Ascending aorta (tissue), 2 donors: Measurements from ENCODE around the gene ATXN1L. TPM values are rescaled to one million over a fixed set of nuclear protein-coding genes. Genes with fewer than 3 reads are reported as not detected.

Experiments used
- DNase-seq, 2 donors: peaks; one replicate each; pipeline ENCODE4 v3.0.0-alpha.2; 2019; ENCODE audit warnings: low spot score in 2 of 2
- H3K27ac ChIP-seq, 2 donors: fragments of 200-600 bp; sonication (generic); one replicate each; pipeline ENCODE4 v1.5.1; 2016 to 2017; ENCODE audit warnings: mild to moderate bottlenecking in 1 of 2
- H3K27me3 ChIP-seq: fragments of 200-600 bp; sonication (generic); one replicate; pipeline ENCODE4 v1.5.1; 2017
- H3K36me3 ChIP-seq, 2 donors: fragments of 200-600 bp; sonication (generic); one replicate each; pipeline ENCODE4 v1.5.1; 2016
- H3K4me1 ChIP-seq, 2 donors: fragments of 200-600 bp; sonication (generic); one replicate each; pipeline ENCODE4 v1.5.1; 2016 to 2017; ENCODE audit warnings: mild to moderate bottlenecking in 1 of 2
- H3K4me3 ChIP-seq, 2 donors: fragments of 200-600 bp; sonication (generic); one replicate each; pipeline ENCODE4 v1.5.1; 2016 to 2017; ENCODE audit warnings: mild to moderate bottlenecking in 1 of 2
- H3K9me3 ChIP-seq, 2 donors: fragments of 200-600 bp; sonication (generic); one replicate each; pipeline ENCODE4 v1.5.1; 2016
- intact Hi-C: fragments of 100-400 bp; cut with DNase I; formaldehyde crosslinking; loops from one replicate; pipeline ENCODE4 v1.15.1; 2023
- total RNA-seq: library from RNA; depleted of rRNA; stranded (reverse); fragments of >200 nt; gene quantifications from one replicate; pipeline ENCODE4 v1.1.0, GENCODE V29; 2016
- TF ChIP-seq, protein P1 (sequence below), 3 experiments: fragments of 200-600 bp in 2 of 3; fragments of 450-650 bp in 1 of 3; sonication (generic) in 2 of 3; IDR thresholded peaks; one replicate each; pipeline ENCODE4 v1.5.1; 2016 to 2019; ENCODE audit warnings: antibody characterized with exemption in 3 of 3, mild to moderate bottlenecking in 1 of 3, moderate library complexity in 1 of 3

Gene ATXN1L
- total RNA-seq, 1 donor from 2014 or later = 11.8 TPM

DNA sequence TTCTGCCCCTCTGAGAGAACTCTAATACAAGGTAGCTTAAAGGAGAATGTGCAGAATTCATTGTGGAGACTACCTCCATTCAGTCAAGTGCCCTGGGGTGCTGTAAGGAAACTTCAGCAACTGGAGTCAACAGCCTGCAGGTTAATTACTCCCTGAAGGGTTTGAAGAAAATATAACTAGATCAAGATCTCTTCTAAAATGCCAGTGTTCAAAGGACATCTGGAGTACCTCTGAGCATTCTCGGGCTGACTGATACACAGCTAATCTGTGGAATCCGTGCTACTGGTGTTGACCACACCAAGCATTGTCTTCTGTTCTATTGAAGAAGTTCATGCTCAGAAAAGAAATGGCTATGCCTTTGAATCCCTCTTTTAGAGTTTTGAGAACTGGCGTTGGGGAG is 11.5 kb upstream of the ATXN1L start:
- Histone ChIP-seq H3K9me3 (no peaks in the 10 kb centered on the region), H3K4me3 (no peak overlapping the region), H3K4me1 (no peaks in the 10 kb centered on the region), H3K27ac (no peak overlapping the region), H3K27me3 (no peaks in the 10 kb centered on the region), H3K36me3 (no peaks in the 10 kb centered on the region)
- DNase-seq = no peak
- intact Hi-C loops = no loop called here
- TF ChIP-seq, protein P1, sequence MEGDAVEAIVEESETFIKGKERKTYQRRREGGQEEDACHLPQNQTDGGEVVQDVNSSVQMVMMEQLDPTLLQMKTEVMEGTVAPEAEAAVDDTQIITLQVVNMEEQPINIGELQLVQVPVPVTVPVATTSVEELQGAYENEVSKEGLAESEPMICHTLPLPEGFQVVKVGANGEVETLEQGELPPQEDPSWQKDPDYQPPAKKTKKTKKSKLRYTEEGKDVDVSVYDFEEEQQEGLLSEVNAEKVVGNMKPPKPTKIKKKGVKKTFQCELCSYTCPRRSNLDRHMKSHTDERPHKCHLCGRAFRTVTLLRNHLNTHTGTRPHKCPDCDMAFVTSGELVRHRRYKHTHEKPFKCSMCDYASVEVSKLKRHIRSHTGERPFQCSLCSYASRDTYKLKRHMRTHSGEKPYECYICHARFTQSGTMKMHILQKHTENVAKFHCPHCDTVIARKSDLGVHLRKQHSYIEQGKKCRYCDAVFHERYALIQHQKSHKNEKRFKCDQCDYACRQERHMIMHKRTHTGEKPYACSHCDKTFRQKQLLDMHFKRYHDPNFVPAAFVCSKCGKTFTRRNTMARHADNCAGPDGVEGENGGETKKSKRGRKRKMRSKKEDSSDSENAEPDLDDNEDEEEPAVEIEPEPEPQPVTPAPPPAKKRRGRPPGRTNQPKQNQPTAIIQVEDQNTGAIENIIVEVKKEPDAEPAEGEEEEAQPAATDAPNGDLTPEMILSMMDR (IDR thresholded peaks at IDR 0.05) = no peak

DNA sequence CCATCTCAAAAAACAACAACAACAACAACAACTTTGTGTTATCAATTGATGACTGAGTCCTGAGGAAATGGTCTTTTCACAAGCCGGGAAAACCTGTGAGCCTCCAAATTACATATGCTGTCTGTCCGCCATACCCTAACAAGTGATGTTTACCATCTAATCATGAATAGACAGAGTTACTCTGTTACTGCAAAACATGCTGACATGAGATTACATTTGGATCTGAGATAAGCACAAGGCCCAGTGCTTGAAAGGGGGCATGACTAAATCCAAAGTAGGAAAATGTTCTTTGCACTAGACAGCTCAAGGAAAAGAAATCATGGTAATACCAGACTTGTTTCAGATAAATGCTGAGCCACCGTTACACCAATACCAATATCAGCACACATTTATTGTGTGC is 8.6 kb upstream of the ATXN1L start:
- intact Hi-C loops = no loop called here
- no peak for DNase-seq
- TF ChIP-seq, protein P1 (IDR thresholded peaks at IDR 0.05) = no peak

DNA sequence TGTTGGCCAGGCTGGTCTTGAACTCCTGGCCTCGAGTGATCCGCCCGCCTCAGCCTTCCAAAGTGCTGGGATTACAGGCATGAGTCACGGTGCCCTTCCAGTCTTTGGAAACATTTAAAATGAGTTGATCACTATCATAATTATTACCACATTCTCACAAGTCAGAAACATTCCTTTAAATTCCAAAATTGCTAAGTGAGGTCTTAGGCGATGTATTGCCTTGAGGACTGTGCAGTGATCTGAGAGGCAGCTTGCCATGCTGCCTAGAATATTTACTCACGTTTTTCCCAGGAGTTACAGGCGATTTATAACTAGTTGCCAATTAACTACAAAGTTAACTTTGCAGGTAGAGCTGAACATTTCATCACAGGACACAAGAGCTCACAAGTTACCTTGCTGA is 5.7 kb upstream of the ATXN1L start:
- H3K4me1 ChIP-seq = peaks cover 0 to 1% of the 10 kb centered on the region in 2 donors
- intact Hi-C loops = no loop called here
- TF ChIP-seq, protein P1 (IDR thresholded peaks at IDR 0.05) = no peak
- no peak overlapping the region for H3K27ac ChIP-seq
- H3K4me3 ChIP-seq = no peak overlapping the region
- H3K9me3 ChIP-seq = no peaks in the 10 kb centered on the region
- no peaks in the 10 kb centered on the region for H3K27me3 ChIP-seq
- no peaks in the 10 kb centered on the region for H3K36me3 ChIP-seq
- DNase-seq = no peak

More for the DNA sequence above, 8.6 kb upstream of the ATXN1L start:
- no peaks in the 10 kb centered on the region for H3K9me3 ChIP-seq
- H3K27me3 ChIP-seq = no peaks in the 10 kb centered on the region
- H3K4me3 ChIP-seq = no peak overlapping the region
- no peaks in the 10 kb centered on the region for H3K36me3 ChIP-seq
- no peaks in the 10 kb centered on the region for H3K4me1 ChIP-seq
- no peak overlapping the region for H3K27ac ChIP-seq

DNA sequence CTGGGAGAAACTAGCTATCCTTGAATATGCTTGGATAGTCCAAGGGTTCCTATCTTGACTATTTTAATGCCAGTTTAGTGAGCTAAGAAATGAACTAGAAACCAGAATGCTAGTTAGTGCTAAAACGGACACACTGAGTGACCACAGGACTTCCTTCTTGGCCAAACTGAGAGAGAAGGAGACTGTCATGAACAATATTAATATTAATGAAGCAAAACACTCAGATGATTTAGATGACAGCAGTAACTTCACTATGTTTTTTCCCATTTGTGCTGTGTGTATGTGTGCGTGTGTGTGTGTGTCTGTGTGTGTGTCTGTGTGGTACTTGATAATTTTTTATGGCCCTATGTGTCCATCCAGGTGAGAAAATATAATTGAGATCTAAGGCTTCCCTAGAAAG is 2.2 kb upstream of the ATXN1L start:
- no peak for DNase-seq
- intact Hi-C loops = no loop called here
- H3K36me3 ChIP-seq = peaks cover under 1 to 5% of the 10 kb centered on the region in 2 donors
- TF ChIP-seq, protein P1 (IDR thresholded peaks at IDR 0.05) = no peak
- no peak overlapping the region for H3K4me3 ChIP-seq
- H3K27me3 ChIP-seq = no peaks in the 10 kb centered on the region
- H3K4me1 ChIP-seq = peaks cover 0 to 7% of the 10 kb centered on the region in 2 donors
- no peaks in the 10 kb centered on the region for H3K9me3 ChIP-seq
- no peak overlapping the region for H3K27ac ChIP-seq

DNA sequence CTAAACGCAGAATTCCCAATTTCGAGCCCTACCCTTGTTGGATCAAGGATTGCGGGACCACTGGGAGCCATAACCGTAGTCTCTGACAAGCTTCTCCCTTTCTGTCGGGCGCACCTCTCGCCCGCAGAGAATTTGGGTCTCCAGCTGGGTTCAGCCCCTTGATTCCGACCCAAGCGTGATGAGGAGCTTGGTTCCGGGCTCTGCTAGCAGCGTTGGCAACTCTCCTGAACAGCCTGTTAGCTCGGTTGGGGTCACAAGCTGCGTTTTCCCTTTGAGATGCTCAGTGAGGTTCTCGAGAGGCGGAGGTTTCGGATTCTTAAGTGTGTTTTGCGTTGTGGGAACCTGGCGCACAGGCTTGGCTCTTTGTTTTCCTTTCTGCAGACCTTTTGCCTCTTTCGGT is 655 bp downstream of the ATXN1L start:
- TF ChIP-seq, protein P1 (IDR thresholded peaks at IDR 0.05) = no peak
- Histone ChIP-seq H3K27me3 (no peaks in the 10 kb centered on the region), H3K9me3 (no peaks in the 10 kb centered on the region), H3K27ac (peak overlapping the region; percentile 83 to 91), H3K4me3 (peak overlapping the region; percentile 81 to 88), H3K4me1 (peaks cover 0 to 7% of the 10 kb centered on the region in 2 donors), H3K36me3 (peaks cover 27 to 32% of the 10 kb centered on the region in 2 donors)
- no peak for DNase-seq
- intact Hi-C loops = loop anchor here (1.0 to 2.0 kb wide), 2 partner anchors 36 to 38 kb away; partner anchors contain the start of gene AP1G1

DNA sequence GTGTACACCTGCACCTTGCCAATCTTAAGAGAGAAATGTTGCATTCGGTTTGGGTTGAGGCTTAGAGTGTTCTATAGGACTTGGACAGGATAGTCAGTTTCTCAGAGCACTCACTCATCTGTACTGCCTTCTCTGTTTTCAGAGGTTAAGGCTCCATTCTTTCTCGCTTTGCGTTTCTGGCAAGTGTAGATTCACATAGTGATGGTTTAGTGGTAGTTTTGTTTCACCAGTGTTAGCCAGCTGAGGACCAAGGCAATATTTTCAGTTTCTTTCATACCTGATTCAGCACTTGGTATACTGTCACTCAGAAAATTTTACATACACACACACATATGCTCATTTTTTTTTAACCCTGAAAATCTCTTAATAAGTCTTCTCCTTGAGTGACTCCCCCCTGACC is 1.3 kb downstream of the ATXN1L start:
- no peak overlapping the region for H3K27ac ChIP-seq
- peaks cover 32 to 39% of the 10 kb centered on the region in 2 donors for H3K36me3 ChIP-seq
- DNase-seq = no peak
- H3K9me3 ChIP-seq = no peaks in the 10 kb centered on the region
- H3K27me3 ChIP-seq = no peaks in the 10 kb centered on the region
- H3K4me3 ChIP-seq = peak overlapping the region; percentile 81 to 88
- peaks cover 0 to 7% of the 10 kb centered on the region in 2 donors for H3K4me1 ChIP-seq
- intact Hi-C loops = loop anchor here (2.0 kb wide), 1 partner anchor 36 kb away; no protein-coding TSS in a partner anchor
- TF ChIP-seq, protein P1 (IDR thresholded peaks at IDR 0.05) = no peak
